Activated B cell treated with CpG ODN at 0.5 μM for 24 hours (primary cell): ENCODE measurements around the gene APP. TPM values are rescaled to one million over a fixed set of nuclear protein-coding genes. Genes with fewer than 3 reads are reported as not detected.

Experiments
- ATAC-seq: fragments of 200-7000 bp; cut with Tn5 transposase; one replicate; pipeline ENCODE4 v1.10.0; 2021; ENCODE audit warnings: low read depth, mild to moderate bottlenecking, moderate library complexity
- CTCF ChIA-PET: fragments of 350-600 bp; sonication (Branson Sonifier 250); formaldehyde crosslinking; loops from one replicate; lab custom pipeline; 2021; ENCODE audit warnings: antibody characterized with exemption; lab: Charles Lee
- POLR2A ChIA-PET: fragments of 350-600 bp; sonication (Branson Sonifier 250); formaldehyde crosslinking; loops from one replicate; lab custom pipeline; 2021; ENCODE audit warnings: antibody characterized with exemption; lab: Charles Lee
- DNase-seq: peaks from one replicate; pipeline ENCODE4 v3.0.0; 2022
- H3K27ac Mint-ChIP-seq: one replicate; pipeline ENCODE4 v1.8.0; 2020; ENCODE audit warnings: mixed read lengths
- H3K27me3 Mint-ChIP-seq: one replicate; pipeline ENCODE4 v1.8.0; 2021; ENCODE audit warnings: mixed read lengths
- H3K36me3 Mint-ChIP-seq: one replicate; pipeline ENCODE4 v1.8.0; 2021; ENCODE audit warnings: low read depth, mixed read lengths
- H3K4me1 Mint-ChIP-seq: one replicate; pipeline ENCODE4 v1.8.0; 2021; ENCODE audit warnings: mixed read lengths
- H3K4me3 Mint-ChIP-seq: one replicate; pipeline ENCODE4 v1.8.0; 2020; ENCODE audit warnings: mild to moderate bottlenecking, mixed read lengths
- H3K9me3 Mint-ChIP-seq: one replicate; pipeline ENCODE4 v1.8.0; 2020; ENCODE audit warnings: mixed read lengths
- intact Hi-C: fragments of 100-400 bp; cut with micrococcal nuclease; formaldehyde crosslinking; loops from one replicate; pipeline ENCODE4 v1.15.1; 2024
- total RNA-seq: library from RNA; stranded (reverse); gene quantifications from 2 replicates; pipeline ENCODE4 v1.2.3, GENCODE V29; 2022
- TF ChIP-seq, protein P1 (sequence below): fragments of 200-600 bp; IDR thresholded peaks from one replicate; pipeline ENCODE4 v1.8.0; 2022; ENCODE audit warnings: antibody characterized with exemption, mild to moderate bottlenecking

The APP gene
- total RNA-seq, 1 donor from 2014 or later: 32.1 TPM

DNA sequence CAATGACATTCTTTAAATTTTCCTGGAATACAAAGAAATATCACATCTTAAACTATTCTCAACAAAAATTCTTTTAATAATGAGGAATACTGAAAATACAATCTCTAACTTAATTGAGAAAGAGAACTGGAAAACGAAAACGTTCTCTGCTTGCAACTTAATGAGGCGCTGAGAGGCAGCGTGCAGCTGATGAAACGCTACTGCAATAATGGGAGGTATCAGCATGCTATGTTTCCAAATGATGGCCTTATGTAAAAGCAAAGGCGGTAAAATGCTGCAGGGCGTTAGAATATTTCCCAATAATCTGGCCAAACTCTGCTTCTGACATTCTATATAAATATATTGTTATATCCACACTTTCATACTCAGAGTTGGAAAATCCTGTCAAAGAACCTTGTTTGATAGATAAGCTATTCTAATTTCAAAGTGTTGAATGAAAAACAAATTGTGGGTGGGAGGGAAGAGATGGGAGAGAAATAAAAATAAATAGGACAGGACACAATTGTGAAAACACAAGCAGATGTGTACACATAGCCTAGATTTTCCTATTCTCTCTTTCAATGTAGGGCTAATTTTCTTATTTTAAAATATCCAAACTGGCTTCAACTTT, 70.9 kb downstream of the APP start:
- intact Hi-C loops: no loop called here
- Mint-ChIP-seq H3K9me3 (no peaks in the 10 kb centered on the region), H3K27ac (no peak overlapping the region), H3K4me1 (no peaks in the 10 kb centered on the region), H3K36me3 (peaks cover 4% of the 10 kb centered on the region), H3K27me3 (no peaks in the 10 kb centered on the region), H3K4me3 (no peak overlapping the region)
- POLR2A ChIA-PET: no interaction called here
- ATAC-seq (no peak), DNase-seq (no peak)
- TF ChIP-seq, protein P1, sequence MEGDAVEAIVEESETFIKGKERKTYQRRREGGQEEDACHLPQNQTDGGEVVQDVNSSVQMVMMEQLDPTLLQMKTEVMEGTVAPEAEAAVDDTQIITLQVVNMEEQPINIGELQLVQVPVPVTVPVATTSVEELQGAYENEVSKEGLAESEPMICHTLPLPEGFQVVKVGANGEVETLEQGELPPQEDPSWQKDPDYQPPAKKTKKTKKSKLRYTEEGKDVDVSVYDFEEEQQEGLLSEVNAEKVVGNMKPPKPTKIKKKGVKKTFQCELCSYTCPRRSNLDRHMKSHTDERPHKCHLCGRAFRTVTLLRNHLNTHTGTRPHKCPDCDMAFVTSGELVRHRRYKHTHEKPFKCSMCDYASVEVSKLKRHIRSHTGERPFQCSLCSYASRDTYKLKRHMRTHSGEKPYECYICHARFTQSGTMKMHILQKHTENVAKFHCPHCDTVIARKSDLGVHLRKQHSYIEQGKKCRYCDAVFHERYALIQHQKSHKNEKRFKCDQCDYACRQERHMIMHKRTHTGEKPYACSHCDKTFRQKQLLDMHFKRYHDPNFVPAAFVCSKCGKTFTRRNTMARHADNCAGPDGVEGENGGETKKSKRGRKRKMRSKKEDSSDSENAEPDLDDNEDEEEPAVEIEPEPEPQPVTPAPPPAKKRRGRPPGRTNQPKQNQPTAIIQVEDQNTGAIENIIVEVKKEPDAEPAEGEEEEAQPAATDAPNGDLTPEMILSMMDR: no peak
- CTCF ChIA-PET: no interaction called here

DNA sequence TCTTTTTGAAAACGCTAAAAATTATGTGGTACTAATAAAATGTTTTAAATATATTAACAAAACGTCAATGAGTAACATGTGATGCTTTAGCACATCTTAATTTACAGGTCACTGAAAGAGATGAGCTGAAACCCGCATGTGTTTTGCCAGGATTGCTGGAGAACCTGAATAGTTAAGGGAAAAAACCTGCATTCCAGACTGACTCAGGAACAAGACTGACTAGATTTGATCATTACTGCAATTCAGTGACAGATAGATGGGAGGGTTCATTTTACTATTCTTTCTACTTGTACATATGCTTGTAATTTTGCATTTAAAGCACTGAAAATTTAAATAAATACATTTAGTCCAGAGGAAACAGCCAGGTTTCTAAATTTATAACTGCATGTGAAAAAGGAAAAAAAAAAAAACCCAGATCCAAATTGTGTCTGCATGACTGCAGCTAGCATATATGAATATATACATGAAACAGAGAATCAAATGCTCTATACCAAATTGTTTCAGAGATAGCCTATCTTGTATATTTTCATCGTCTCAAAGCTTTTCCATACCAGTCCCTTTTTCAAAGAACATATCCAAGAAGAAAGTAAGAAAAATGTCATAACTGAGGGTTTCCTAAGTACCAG, 71.7 kb downstream of the APP start:
- Mint-ChIP-seq H3K4me3 (no peak overlapping the region), H3K9me3 (no peaks in the 10 kb centered on the region), H3K27ac (no peak overlapping the region), H3K27me3 (no peaks in the 10 kb centered on the region), H3K36me3 (peaks cover under 1% of the 10 kb centered on the region), H3K4me1 (no peaks in the 10 kb centered on the region)
- CTCF ChIA-PET: no interaction called here
- intact Hi-C loops: no loop called here
- TF ChIP-seq, protein P1: no peak
- ATAC-seq: no peak
- POLR2A ChIA-PET: no interaction called here
- no peak for DNase-seq

DNA sequence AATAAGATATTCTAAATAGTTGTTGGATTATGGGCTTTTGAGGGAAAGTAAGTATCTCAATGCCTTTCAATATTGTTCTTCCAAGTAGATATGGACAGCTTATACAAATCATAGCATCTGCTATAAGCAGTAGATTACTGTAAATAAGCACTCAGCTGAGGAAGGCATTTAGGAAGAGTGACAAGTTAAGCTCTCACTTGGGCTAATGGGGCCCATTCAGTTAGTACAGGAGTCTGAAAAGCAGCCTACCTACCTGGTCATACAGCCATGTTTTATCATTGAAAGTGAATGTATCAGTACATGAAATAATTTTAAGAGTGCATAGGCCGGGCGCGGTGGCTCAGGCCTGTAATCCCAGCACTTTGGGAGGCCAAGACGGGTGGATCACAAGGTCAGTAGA, 73.1 kb downstream of the APP start:
- ATAC-seq: no peak
- Mint-ChIP-seq H3K9me3 (no peaks in the 10 kb centered on the region), H3K27ac (no peak overlapping the region), H3K4me1 (no peaks in the 10 kb centered on the region), H3K4me3 (no peak overlapping the region), H3K36me3 (no peaks in the 10 kb centered on the region), H3K27me3 (no peaks in the 10 kb centered on the region)
- TF ChIP-seq, protein P1: no peak
- intact Hi-C loops: no loop called here
- POLR2A ChIA-PET: no interaction called here
- DNase-seq: no peak
- CTCF ChIA-PET: no interaction called here

DNA sequence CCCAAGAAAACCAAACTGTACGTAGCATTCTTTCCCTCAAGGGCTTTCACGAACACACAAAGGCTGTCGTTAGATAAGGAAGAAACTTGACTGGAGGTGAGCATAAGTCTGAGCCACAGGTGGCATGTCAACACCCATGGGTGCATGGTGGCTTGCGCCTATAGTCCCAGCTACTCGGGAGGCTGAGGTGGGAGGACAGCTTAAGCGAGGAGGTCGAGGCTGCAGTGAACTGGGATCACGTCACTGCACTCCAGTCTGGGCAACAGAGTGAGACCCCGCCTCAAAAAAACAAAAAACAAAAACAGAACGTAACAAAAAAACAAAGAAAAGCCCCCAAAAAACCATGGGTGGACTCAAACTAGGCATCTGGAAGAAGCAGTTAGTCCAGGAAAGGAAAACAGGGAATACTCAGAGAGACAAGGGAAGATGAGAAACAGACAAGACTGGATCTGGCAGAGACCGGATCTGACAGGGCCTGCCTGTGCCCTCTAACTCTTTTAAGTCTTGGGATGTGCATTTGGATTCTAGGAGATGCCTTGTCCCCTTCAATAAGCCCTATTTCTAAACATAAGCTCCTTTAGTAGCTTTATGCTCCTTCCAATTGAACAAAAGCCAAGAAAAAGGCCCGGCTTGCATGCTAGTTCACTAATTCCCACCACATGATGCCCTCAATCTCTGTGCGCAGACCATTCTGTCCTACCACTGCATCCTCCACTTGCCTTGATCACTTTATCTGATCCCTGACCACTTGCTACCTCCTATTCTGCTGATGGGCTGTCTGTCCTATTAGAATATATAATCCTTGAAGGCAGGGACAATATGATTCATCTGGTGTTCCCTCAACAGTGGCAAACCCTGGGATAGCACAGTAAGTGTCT, 73.8 kb downstream of the APP start:
- intact Hi-C loops: no loop called here
- no peak overlapping the region for H3K27ac Mint-ChIP-seq
- TF ChIP-seq, protein P1: no peak

DNA sequence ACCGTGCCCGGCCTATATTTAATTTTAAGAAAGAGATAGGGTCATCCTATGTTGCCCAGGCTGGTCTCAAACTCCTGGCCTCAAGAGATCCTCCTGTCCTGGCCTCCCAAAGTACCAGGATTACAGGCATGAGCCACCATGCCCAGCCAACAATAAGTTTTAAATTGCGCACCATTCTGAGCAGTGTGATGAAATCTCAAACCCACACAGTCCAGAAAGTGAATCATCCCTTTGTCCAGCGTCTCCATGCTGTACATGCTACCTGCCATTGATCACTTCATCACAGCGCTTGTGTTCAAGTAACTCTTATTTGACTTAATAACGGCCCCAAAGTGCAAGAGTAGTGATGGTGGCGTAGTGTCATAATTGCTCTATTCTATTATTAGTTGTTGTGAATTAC, 75.4 kb downstream of the APP start:
- Mint-ChIP-seq H3K4me3 (no peak overlapping the region), H3K27me3 (no peaks in the 10 kb centered on the region), H3K36me3 (peaks cover 3% of the 10 kb centered on the region), H3K4me1 (no peaks in the 10 kb centered on the region), H3K27ac (no peak overlapping the region), H3K9me3 (no peaks in the 10 kb centered on the region)
- intact Hi-C loops: no loop called here
- ATAC-seq (no peak), DNase-seq (no peak)
- CTCF ChIA-PET: no interaction called here
- POLR2A ChIA-PET: no interaction called here
- TF ChIP-seq, protein P1: no peak

More for the DNA sequence above, 73.8 kb downstream of the APP start:
- ATAC-seq (no peak), DNase-seq (no peak)
- Mint-ChIP-seq H3K27me3 (no peaks in the 10 kb centered on the region), H3K9me3 (no peaks in the 10 kb centered on the region), H3K4me1 (no peaks in the 10 kb centered on the region), H3K4me3 (no peak overlapping the region), H3K36me3 (no peaks in the 10 kb centered on the region)
- ChIA-PET CTCF (no interaction called here), POLR2A (no interaction called here)
